SK-N-SH treated with all-trans-retinoic acid at 6 μM for 48 hours (cell line): Measurements from ENCODE around the gene TAX1BP1.

ENCODE experiments used
- ARNTL ChIP-seq: fragments of 450-650 bp; formaldehyde crosslinking; IDR thresholded peaks from 2 replicates; pipeline ENCODE4 v1.5.0; 2020; ENCODE audit warnings: low read depth, mild to moderate bottlenecking, moderate library complexity, borderline replicate concordance
- CREB5 ChIP-seq: fragments of 250-450 bp; sonication (Bioruptor Pico); IDR thresholded peaks from 2 replicates; pipeline ENCODE4 v1.5.1; 2020; ENCODE audit warnings: low read depth, mild to moderate bottlenecking, moderate library complexity
- CSDC2 ChIP-seq: fragments of 250-450 bp; sonication (Bioruptor Pico); IDR thresholded peaks from 2 replicates; pipeline ENCODE4 v1.5.0; 2020; ENCODE audit warnings: mild to moderate bottlenecking, moderate library complexity
- ESRRG ChIP-seq: fragments of 250-450 bp; sonication (Bioruptor Pico); IDR thresholded peaks from 2 replicates; pipeline ENCODE4 v1.6.1; 2021; ENCODE audit warnings: mild to moderate bottlenecking
- GLIS3 ChIP-seq: fragments of 250-450 bp; sonication (Bioruptor Pico); IDR thresholded peaks from 2 replicates; pipeline ENCODE4 v1.5.0; 2020; ENCODE audit warnings: mild to moderate bottlenecking, moderate library complexity
- OSR1 ChIP-seq: fragments of 250-450 bp; sonication (Bioruptor Pico); IDR thresholded peaks from 2 replicates; pipeline ENCODE4 v1.8.0; 2022; ENCODE audit warnings: moderate library complexity, mild to moderate bottlenecking, inconsistent platforms
- POU6F1 ChIP-seq: fragments of 250-450 bp; sonication (Bioruptor Pico); IDR thresholded peaks from 2 replicates; pipeline ENCODE4 v1.8.0; 2021; ENCODE audit warnings: low read depth, mild to moderate bottlenecking, moderate library complexity, borderline replicate concordance
- RARB ChIP-seq: fragments of 250-450 bp; sonication (Bioruptor Pico); IDR thresholded peaks from 2 replicates; pipeline ENCODE4 v1.8.0; 2021; ENCODE audit warnings: mild to moderate bottlenecking, moderate library complexity
- TOX ChIP-seq: fragments of 250-450 bp; sonication (Bioruptor Pico); IDR thresholded peaks from 2 replicates; pipeline ENCODE4 v1.8.0; 2021; ENCODE audit warnings: mild to moderate bottlenecking, moderate library complexity, borderline replicate concordance
- ZFP3 ChIP-seq: fragments of 250-450 bp; sonication (Bioruptor Pico); IDR thresholded peaks from 2 replicates; pipeline ENCODE4 v1.5.0; 2020; ENCODE audit warnings: mild to moderate bottlenecking, moderate library complexity
- ZFP30 ChIP-seq: fragments of 450-650 bp; formaldehyde crosslinking; IDR thresholded peaks from 2 replicates; pipeline ENCODE4 v1.5.0; 2022; ENCODE audit warnings: mild to moderate bottlenecking, moderate library complexity
- ZNF565 ChIP-seq: fragments of 450-650 bp; formaldehyde crosslinking; conservative IDR thresholded peaks from 2 replicates; pipeline ENCODE4 v1.5.0; 2020; ENCODE audit warnings: low read depth, mild to moderate bottlenecking, moderate library complexity
- ZNF70 ChIP-seq: fragments of 450-650 bp; formaldehyde crosslinking; IDR thresholded peaks from 2 replicates; pipeline ENCODE4 v1.5.0; 2020; ENCODE audit warnings: mild to moderate bottlenecking, moderate library complexity

- no peak for TF ChIP-seq TOX (CRISPR knock-in tag)
- TF ChIP-seq ZFP30 (CRISPR knock-in tag): no peak
- no peak for TF ChIP-seq ZNF565 (CRISPR knock-in tag)
- no peak for TF ChIP-seq ARNTL
- TF ChIP-seq CREB5 (CRISPR knock-in tag): no peak
- no peak for TF ChIP-seq GLIS3
- no peak for TF ChIP-seq OSR1 (CRISPR knock-in tag)
- no peak for TF ChIP-seq ESRRG (CRISPR knock-in tag)
- no peak for TF ChIP-seq ZNF70
- TF ChIP-seq ZFP3 (CRISPR knock-in tag): no peak
- no peak for TF ChIP-seq CSDC2
- TF ChIP-seq RARB (CRISPR knock-in tag): no peak
- TF ChIP-seq POU6F1: no peak
Measured at GRCh38 chr7:27765841-27766240, 25.9 kb downstream of the TAX1BP1 start.
